Lower leg skin (tissue), 3 donors: ENCODE data around the gene ACOT11.

ENCODE experiments used
- POLR2A ChIP-seq, 2 donors: fragments of 450-650 bp; IDR thresholded peaks; one replicate each; pipeline ENCODE4 v1.6.1; 2016 to 2017; ENCODE audit warnings: antibody characterized with exemption in 2 of 2, mild to moderate bottlenecking in 1 of 2, moderate library complexity in 1 of 2
- TF ChIP-seq, protein P1 (sequence below), 3 donors: fragments of 450-650 bp; IDR thresholded peaks; one replicate each; pipeline ENCODE4 v1.5.1; 2016; ENCODE audit warnings: antibody characterized with exemption in 3 of 3, mild to moderate bottlenecking in 3 of 3, moderate library complexity in 2 of 3

DNA sequence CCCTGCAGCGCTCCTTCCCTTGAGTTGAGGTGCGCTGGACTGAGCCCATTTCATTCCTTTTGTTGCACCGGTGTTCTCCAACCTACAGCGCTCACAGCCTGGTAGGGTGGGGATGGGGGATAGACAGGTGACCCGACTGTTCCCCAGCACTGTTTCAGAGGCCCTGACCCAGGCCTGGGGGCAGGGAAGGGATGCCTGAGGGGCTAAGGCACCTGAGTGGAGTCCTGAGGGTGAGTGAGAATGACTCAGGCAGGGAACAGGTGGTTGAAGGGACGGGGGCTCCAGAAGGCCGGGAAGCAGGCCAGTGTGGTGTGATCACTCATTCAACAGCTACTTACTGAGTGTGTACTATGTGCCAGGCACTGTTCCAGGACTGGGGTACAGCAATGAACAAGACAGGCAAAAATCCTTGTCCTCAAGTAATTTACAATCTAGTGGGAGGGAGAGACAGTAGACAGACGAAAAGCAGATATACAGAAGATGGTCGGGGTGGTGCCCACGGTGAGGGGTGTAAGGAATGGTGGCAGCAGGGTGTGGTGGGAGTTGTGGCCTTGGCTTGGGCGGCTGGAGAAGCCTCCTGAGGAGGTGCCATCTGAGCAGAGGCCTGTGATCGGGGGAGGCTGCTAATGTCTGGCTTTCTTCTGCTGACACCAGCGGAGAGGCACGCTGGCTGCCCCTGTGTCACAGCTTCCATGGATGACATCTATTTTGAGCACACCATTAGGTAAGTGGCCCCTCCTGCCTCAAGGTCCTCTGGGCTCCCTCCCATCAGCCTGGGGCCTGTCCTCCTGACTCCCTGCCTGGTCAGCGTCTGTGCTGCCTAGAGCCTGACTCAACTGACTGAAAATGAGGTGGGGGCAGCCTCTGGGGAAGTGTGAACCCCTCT, 37.4 kb downstream of the ACOT11 start:
- TF ChIP-seq, protein P1, sequence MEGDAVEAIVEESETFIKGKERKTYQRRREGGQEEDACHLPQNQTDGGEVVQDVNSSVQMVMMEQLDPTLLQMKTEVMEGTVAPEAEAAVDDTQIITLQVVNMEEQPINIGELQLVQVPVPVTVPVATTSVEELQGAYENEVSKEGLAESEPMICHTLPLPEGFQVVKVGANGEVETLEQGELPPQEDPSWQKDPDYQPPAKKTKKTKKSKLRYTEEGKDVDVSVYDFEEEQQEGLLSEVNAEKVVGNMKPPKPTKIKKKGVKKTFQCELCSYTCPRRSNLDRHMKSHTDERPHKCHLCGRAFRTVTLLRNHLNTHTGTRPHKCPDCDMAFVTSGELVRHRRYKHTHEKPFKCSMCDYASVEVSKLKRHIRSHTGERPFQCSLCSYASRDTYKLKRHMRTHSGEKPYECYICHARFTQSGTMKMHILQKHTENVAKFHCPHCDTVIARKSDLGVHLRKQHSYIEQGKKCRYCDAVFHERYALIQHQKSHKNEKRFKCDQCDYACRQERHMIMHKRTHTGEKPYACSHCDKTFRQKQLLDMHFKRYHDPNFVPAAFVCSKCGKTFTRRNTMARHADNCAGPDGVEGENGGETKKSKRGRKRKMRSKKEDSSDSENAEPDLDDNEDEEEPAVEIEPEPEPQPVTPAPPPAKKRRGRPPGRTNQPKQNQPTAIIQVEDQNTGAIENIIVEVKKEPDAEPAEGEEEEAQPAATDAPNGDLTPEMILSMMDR (IDR thresholded peaks at IDR 0.05): no peak
- TF ChIP-seq POLR2A (IDR thresholded peaks at IDR 0.05): no peak
